GM12878 (cell line): Measurements from ENCODE around the gene SSH2. TPM values are rescaled to one million over a fixed set of nuclear protein-coding genes. Genes with fewer than 3 reads are reported as not detected.

ENCODE experiments used
- ATAC-seq: fragments of 200-7000 bp; cut with Tn5 transposase; 3 replicates; pipeline ENCODE4 v1.9.1; 2020; ENCODE audit warnings: mild to moderate bottlenecking, moderate library complexity
- BruUV-seq: library from RNA; stranded (reverse); fragments of 400-500 nt; replicated peaks from 2 replicates; lab custom pipeline; 2021; lab: Mats Ljungman, UMichigan
- CTCF ChIA-PET: fragments of 300-600 bp; sonication (Branson Sonifier 250); formaldehyde crosslinking; extraction: SDS; loops from one replicate; lab custom pipeline; 2021; ENCODE audit warnings: inconsistent platforms; lab: Yijun Ruan, JAX
- POLR2A ChIA-PET: fragments of 350-600 bp; formaldehyde crosslinking; extraction: SDS; loops from one replicate; lab custom pipeline; 2021; ENCODE audit warnings: inconsistent platforms; lab: Charles Lee
- RAD21 ChIA-PET: fragments of 300-600 bp; sonication (Branson Sonifier 250); formaldehyde crosslinking; loops from one replicate; lab custom pipeline; 2023; ENCODE audit warnings: antibody characterized with exemption; ENCODE audit not compliant: unreplicated experiment; lab: Charles Lee
- SMC1A ChIA-PET: fragments of 300-600 bp; sonication (Branson Sonifier 250); formaldehyde crosslinking; loops from one replicate; lab custom pipeline; 2023; ENCODE audit not compliant: unreplicated experiment, uncharacterized antibody; lab: Charles Lee
- DNase-seq: peaks from one replicate; pipeline ENCODE4 v3.0.0-alpha.2; 2011; ENCODE audit warnings: low read depth, low spot score
- FAIRE-seq: peaks from 3 replicates; lab custom pipeline; 2011; peaks lifted over from hg19 to GRCh38; lab: Jason Lieb, UNC
- H2AFZ ChIP-seq: 2 replicates; pipeline ENCODE4 v1.6.0; 2011; ENCODE audit warnings: low read depth, low read length, control low read depth; ENCODE audit not compliant: control insufficient read depth
- H3K27ac ChIP-seq: 2 replicates; pipeline ENCODE4 v1.5.1; 2011; ENCODE audit warnings: control low read depth; ENCODE audit not compliant: control insufficient read depth, insufficient read depth
- H3K27me3 ChIP-seq, 2 experiments: replicated peaks in 1 of 2; 2 replicates each; pipeline versions ENCODE4 v1.6.0 to v1.6.1; 2011; ENCODE audit warnings: low read length in 1 of 2; ENCODE audit not compliant: control insufficient read depth in 2 of 2, insufficient read depth in 2 of 2
- H3K36me3 ChIP-seq, 2 experiments: 2 replicates each; pipeline ENCODE4 v1.5.1; 2011; ENCODE audit warnings: low read length in 1 of 2; ENCODE audit not compliant: control insufficient read depth in 2 of 2, insufficient read depth in 2 of 2
- H3K4me1 ChIP-seq: 2 replicates; pipeline ENCODE4 v1.6.1; 2011; ENCODE audit warnings: mild to moderate bottlenecking, low read length, moderate library complexity, mixed read lengths; ENCODE audit not compliant: control insufficient read depth, insufficient read depth
- H3K4me2 ChIP-seq: 2 replicates; pipeline ENCODE4 v1.6.0; 2011; ENCODE audit warnings: control low read depth; ENCODE audit not compliant: control insufficient read depth, insufficient read depth
- H3K4me3 ChIP-seq: fragments of 200-600 bp; sonication (generic); 2 replicates; pipeline ENCODE4 v1.5.1; 2016
- H3K79me2 ChIP-seq: 2 replicates; pipeline ENCODE4 v1.6.0; 2011; ENCODE audit warnings: low read length; ENCODE audit not compliant: control insufficient read depth, insufficient read depth
- H3K9ac ChIP-seq: 2 replicates; pipeline ENCODE4 v1.8.0; 2011; ENCODE audit warnings: low read length, control low read depth, mixed read lengths; ENCODE audit not compliant: control insufficient read depth, insufficient read depth
- H3K9me3 ChIP-seq: replicated peaks from 3 replicates; pipeline ENCODE4 v1.5.1; 2011; ENCODE audit warnings: mild to moderate bottlenecking, low read length; ENCODE audit not compliant: control insufficient read depth, insufficient read depth
- H4K20me1 ChIP-seq: 2 replicates; pipeline ENCODE4 v1.6.0; 2011; ENCODE audit not compliant: control insufficient read depth, insufficient read depth
- BACH1 ChIP-seq: fragments of 450-650 bp; IDR thresholded peaks from 2 replicates; pipeline ENCODE4 v1.6.1; 2017; ENCODE audit warnings: mild to moderate bottlenecking, borderline replicate concordance
- MEF2B ChIP-seq: fragments of 450-650 bp; IDR thresholded peaks from 2 replicates; pipeline ENCODE4 v1.6.1; 2018; ENCODE audit warnings: mild to moderate bottlenecking, moderate library complexity; ENCODE audit not compliant: partially characterized antibody, poor library complexity, severe bottlenecking
- MTA3 ChIP-seq: IDR thresholded peaks from 2 replicates; pipeline ENCODE4 v1.6.1; 2012; ENCODE audit warnings: low read length, inconsistent platforms, borderline replicate concordance
- POLR2AphosphoS2 ChIP-seq: IDR thresholded peaks from 2 replicates; pipeline ENCODE4 v1.6.1; 2011; ENCODE audit warnings: low read depth, mild to moderate bottlenecking, low read length, improper control_type of control experiment, moderate library complexity
- STAT3 ChIP-seq: IDR thresholded peaks from 2 replicates; pipeline ENCODE4 v1.6.1; 2011; ENCODE audit warnings: low read depth, low read length, improper control_type of control experiment
- WGBS: methylation state at CpG from one replicate; pipeline ENCODE4 v1.1.6; 2016; ENCODE audit warnings: low lambda C conversion rate; ENCODE audit not compliant: insufficient replicate concordance, insufficient coverage; ENCODE audit errors: missing lambda C conversion rate; 5-methylcytosine and 5-hydroxymethylcytosine counted together
- in situ Hi-C: fragments of 300-500 bp; cut with MboI; formaldehyde crosslinking; loops from 9 replicates; pipeline ENCODE4 v1.14.3; 2018; ENCODE audit warnings: mixed read lengths
- intact Hi-C: fragments of 100-400 bp; cut with micrococcal nuclease; formaldehyde crosslinking; loops from one replicate; pipeline ENCODE4 v1.14.2; 2022; ENCODE audit not compliant: unreplicated experiment
- polyA plus RNA-seq, 11 experiments: library from polyadenylated mRNA; depleted of rRNA in 4 of 11; unstranded in 6 of 11; stranded (reverse) in 5 of 11; fragments of >200 nt; fragmentation: Nextera tagmentation in 4 of 11; fragmentation: Illumina TruSeq in 1 of 11; extraction: Ambion mirVana in 4 of 11; extraction: Trizol in 1 of 11; gene quantifications; 1 replicate in 1 of 11; 2 replicates in 10 of 11; pipeline versions ENCODE4 v1.2.1 to v1.2.3, GENCODE V29; 2011 to 2016; ENCODE audit warnings: inconsistent platforms in 2 of 11, missing spikeins in 2 of 11, low read depth in 1 of 11
- total RNA-seq, 4 experiments: library from RNA; depleted of rRNA in 3 of 4; stranded (reverse); fragments of >200 nt in 3 of 4; fragmentation: Illumina TruSeq in 1 of 4; extraction: Trizol in 1 of 4; gene quantifications; 2 replicates each; pipeline versions ENCODE4 v1.2.1 to v1.2.3, GENCODE V29; 2013 to 2021
- TF ChIP-seq, protein P1 (sequence below): fragments of 450-650 bp; IDR thresholded peaks from 2 replicates; pipeline ENCODE4 v1.6.1; 2017; ENCODE audit warnings: mild to moderate bottlenecking, moderate library complexity
- TF ChIP-seq, protein P2 (sequence below): IDR thresholded peaks from 2 replicates; pipeline ENCODE4 v1.6.1; 2012; ENCODE audit warnings: mild to moderate bottlenecking, low read depth, low read length

SSH2 gene
- total and polyA plus RNA-seq, 10 of the 15 experiments (the other 5 are each of a cell fraction or from before 2014, with no cell fraction given), result 9.3 to 65.9 (median 34.0) TPM

DNA sequence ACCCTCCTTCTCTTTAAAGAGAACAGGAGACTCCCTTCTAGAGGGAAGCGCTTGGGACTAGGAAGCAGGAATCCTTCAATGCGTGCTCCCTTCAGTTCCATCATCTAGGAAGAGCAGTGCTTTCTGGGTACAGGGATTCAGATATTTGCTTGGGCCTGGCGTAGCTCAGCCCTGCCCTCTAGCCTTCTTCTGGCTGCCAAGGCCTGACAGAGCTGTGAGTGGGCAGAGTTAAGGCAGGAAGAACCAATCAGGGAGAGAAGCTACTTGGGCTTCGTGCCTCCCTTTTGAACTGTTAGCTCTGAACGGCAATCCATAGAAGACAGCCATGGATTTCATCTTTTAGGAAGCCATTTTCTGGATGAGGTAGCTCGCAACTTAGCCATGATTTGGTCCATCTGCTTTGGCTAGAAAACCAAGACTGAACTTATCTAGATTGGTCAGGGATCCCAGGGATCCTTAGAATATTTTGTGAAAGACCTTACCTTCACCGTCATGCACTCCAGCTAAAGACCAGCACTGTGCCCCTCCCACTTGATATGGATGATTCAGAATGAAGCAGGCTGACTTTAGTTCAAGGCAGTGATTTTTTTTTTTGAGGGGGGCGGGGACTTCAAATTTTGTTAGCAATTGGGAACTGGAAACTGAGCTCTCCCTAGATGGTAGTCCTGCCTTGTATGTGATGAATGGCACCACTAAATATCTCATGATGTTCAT, 304.8 kb downstream of the SSH2 start:
- in situ Hi-C loops, result no loop called here

DNA sequence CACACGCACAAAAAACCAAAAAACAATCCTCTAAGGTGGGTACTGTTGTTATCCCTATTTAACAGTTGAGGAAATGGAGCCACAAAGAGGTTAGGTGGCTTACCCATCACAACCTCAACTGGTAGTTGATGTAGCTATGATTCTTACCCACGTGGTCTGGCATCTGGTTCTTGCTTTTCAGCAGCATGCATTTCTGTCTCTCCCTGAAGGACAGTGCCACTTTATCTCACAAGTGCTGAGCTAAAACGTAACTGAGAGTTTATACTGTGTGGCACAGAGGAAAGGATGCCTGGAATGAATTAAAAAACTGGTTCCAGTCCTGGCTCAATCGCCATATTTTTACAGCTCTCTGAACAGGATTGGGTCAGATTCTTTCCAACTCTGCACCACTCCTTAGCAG, 305.4 kb downstream of the SSH2 start:
- Histone ChIP-seq H3K27me3 (no peaks in the 10 kb centered on the region), H3K9me3 (no peaks in the 10 kb centered on the region), H4K20me1 (0 out of 2 replicates have a peak, but pooled peaks cover 3% of the 10 kb centered on the region), H3K4me2 (no peak overlapping the region), H3K36me3 (peaks cover 3 to 8% of the 10 kb centered on the region in 2 experiments; a peak in 2 of 4 replicates), H2AFZ (no peak overlapping the region), H3K4me1 (peaks cover 5% of the 10 kb centered on the region; the same call in 1 of the 2 replicates), H3K27ac (no peak overlapping the region), H3K9ac (no peak overlapping the region), H3K79me2 (no peaks in the 10 kb centered on the region), H3K4me3 (no peak overlapping the region)
- FAIRE-seq (no peak), DNase-seq (no peak), ATAC-seq (no peak)
- 39% methylated on average over 4 of the region's 4 CpGs for WGBS
- no TSS peak for BruUV-seq
- ChIA-PET RAD21 (no interaction called here), SMC1A (interaction anchor here (0.9 to 1.4 kb wide), 5 partner anchors 9 to 306 kb away, joined by 3 to 4 read pairs (median 3); no protein-coding TSS in a partner anchor), POLR2A (interaction anchor here (0.7 kb wide), 1 partner anchor 258 kb away, joined by 3 read pairs; no protein-coding TSS in a partner anchor), CTCF (interaction anchor here (1.8 to 3.0 kb wide), 2 partner anchors 43 to 155 kb away, joined by 6 to 13 read pairs; no protein-coding TSS in a partner anchor)
- in situ Hi-C loops (no loop called here), intact Hi-C loops (loop anchor here (5.0 kb wide), 1 partner anchor 48 kb away; no protein-coding TSS in a partner anchor)
- TF ChIP-seq, protein P1, sequence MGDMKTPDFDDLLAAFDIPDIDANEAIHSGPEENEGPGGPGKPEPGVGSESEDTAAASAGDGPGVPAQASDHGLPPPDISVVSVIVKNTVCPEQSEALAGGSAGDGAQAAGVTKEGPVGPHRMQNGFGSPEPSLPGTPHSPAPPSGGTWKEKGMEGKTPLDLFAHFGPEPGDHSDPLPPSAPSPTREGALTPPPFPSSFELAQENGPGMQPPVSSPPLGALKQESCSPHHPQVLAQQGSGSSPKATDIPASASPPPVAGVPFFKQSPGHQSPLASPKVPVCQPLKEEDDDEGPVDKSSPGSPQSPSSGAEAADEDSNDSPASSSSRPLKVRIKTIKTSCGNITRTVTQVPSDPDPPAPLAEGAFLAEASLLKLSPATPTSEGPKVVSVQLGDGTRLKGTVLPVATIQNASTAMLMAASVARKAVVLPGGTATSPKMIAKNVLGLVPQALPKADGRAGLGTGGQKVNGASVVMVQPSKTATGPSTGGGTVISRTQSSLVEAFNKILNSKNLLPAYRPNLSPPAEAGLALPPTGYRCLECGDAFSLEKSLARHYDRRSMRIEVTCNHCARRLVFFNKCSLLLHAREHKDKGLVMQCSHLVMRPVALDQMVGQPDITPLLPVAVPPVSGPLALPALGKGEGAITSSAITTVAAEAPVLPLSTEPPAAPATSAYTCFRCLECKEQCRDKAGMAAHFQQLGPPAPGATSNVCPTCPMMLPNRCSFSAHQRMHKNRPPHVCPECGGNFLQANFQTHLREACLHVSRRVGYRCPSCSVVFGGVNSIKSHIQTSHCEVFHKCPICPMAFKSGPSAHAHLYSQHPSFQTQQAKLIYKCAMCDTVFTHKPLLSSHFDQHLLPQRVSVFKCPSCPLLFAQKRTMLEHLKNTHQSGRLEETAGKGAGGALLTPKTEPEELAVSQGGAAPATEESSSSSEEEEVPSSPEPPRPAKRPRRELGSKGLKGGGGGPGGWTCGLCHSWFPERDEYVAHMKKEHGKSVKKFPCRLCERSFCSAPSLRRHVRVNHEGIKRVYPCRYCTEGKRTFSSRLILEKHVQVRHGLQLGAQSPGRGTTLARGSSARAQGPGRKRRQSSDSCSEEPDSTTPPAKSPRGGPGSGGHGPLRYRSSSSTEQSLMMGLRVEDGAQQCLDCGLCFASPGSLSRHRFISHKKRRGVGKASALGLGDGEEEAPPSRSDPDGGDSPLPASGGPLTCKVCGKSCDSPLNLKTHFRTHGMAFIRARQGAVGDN, result no peak
- TF ChIP-seq MTA3, result no peak
- no peak for TF ChIP-seq MEF2B
- no peak for TF ChIP-seq BACH1
- TF ChIP-seq, protein P2, sequence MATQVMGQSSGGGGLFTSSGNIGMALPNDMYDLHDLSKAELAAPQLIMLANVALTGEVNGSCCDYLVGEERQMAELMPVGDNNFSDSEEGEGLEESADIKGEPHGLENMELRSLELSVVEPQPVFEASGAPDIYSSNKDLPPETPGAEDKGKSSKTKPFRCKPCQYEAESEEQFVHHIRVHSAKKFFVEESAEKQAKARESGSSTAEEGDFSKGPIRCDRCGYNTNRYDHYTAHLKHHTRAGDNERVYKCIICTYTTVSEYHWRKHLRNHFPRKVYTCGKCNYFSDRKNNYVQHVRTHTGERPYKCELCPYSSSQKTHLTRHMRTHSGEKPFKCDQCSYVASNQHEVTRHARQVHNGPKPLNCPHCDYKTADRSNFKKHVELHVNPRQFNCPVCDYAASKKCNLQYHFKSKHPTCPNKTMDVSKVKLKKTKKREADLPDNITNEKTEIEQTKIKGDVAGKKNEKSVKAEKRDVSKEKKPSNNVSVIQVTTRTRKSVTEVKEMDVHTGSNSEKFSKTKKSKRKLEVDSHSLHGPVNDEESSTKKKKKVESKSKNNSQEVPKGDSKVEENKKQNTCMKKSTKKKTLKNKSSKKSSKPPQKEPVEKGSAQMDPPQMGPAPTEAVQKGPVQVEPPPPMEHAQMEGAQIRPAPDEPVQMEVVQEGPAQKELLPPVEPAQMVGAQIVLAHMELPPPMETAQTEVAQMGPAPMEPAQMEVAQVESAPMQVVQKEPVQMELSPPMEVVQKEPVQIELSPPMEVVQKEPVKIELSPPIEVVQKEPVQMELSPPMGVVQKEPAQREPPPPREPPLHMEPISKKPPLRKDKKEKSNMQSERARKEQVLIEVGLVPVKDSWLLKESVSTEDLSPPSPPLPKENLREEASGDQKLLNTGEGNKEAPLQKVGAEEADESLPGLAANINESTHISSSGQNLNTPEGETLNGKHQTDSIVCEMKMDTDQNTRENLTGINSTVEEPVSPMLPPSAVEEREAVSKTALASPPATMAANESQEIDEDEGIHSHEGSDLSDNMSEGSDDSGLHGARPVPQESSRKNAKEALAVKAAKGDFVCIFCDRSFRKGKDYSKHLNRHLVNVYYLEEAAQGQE, result no peak

More for the DNA sequence above, 304.8 kb downstream of the SSH2 start:
- Histone ChIP-seq H3K4me2 (no peak overlapping the region), H4K20me1 (0 out of 2 replicates have a peak, but pooled peaks cover 3% of the 10 kb centered on the region), H3K27ac (no peak overlapping the region), H3K4me1 (peaks cover 5% of the 10 kb centered on the region; the same call in 1 of the 2 replicates), H3K79me2 (no peaks in the 10 kb centered on the region), H3K9ac (no peak overlapping the region), H3K4me3 (no peak overlapping the region), H3K36me3 (peaks cover 4 to 8% of the 10 kb centered on the region in 2 experiments; a peak in 3 of 4 replicates), H3K27me3 (no peaks in the 10 kb centered on the region), H3K9me3 (no peaks in the 10 kb centered on the region), H2AFZ (no peak overlapping the region)
- RAD21 ChIA-PET, result interaction anchor here (0.7 to 1.8 kb wide), 2 partner anchors 14 to 81 kb away, joined by 3 to 5 read pairs; no protein-coding TSS in a partner anchor
- ATAC-seq (no peak), FAIRE-seq (no peak), DNase-seq (no peak)
- POLR2A ChIA-PET, result interaction anchor here (0.6 to 1.1 kb wide), 2 partner anchors 10 to 80 kb away, joined by 3 to 6 read pairs; no protein-coding TSS in a partner anchor
- over 99% methylated on average over 8 of the region's 8 CpGs for WGBS
- intact Hi-C loops, result no loop called here
- SMC1A ChIA-PET, result interaction anchor here (0.9 to 1.4 kb wide), 5 partner anchors 8 to 306 kb away, joined by 3 to 4 read pairs (median 3); no protein-coding TSS in a partner anchor
- CTCF ChIA-PET, result interaction anchor here (0.7 to 4.5 kb wide), 4 partner anchors 8 to 154 kb away, joined by 3 to 33 read pairs (median 10); no protein-coding TSS in a partner anchor
- TF ChIP-seq POLR2AphosphoS2 (peak; percentile 57; the same call in 1 of the 2 replicates), STAT3 (no peak)
- BruUV-seq, result no TSS peak
